ENCODE data around the gene SLC4A7. TPM values are rescaled to one million over a fixed set of nuclear protein-coding genes. Genes with fewer than 3 reads are reported as not detected.

SLC4A7 gene
- total and polyA plus RNA-seq, 3 donors from 2014 or later: 17.7 to 46.6 (median 43.2) TPM

- Histone ChIP-seq H3K4me3 (peak overlapping the region; percentile 78 to 86), H3K36me3 (ENCODE audit: low read depth, missing control alignments) (no peaks in the 10 kb centered on the region), H3K27me3 (no peaks in the 10 kb centered on the region), H3K4me1 (peaks cover 5% of the 10 kb centered on the region), H3K27ac (peak overlapping the region; percentile 79 to 95), H3K9me3 (no peaks in the 10 kb centered on the region)
- WGBS, 2 donors: 1% methylated on average over 32 to 66 of the region's 75 CpGs
- DNase-seq: peak; percentile 67
- no peak for TF ChIP-seq POLR2A (IDR thresholded peaks at IDR 0.05)
- TF ChIP-seq, protein P1, sequence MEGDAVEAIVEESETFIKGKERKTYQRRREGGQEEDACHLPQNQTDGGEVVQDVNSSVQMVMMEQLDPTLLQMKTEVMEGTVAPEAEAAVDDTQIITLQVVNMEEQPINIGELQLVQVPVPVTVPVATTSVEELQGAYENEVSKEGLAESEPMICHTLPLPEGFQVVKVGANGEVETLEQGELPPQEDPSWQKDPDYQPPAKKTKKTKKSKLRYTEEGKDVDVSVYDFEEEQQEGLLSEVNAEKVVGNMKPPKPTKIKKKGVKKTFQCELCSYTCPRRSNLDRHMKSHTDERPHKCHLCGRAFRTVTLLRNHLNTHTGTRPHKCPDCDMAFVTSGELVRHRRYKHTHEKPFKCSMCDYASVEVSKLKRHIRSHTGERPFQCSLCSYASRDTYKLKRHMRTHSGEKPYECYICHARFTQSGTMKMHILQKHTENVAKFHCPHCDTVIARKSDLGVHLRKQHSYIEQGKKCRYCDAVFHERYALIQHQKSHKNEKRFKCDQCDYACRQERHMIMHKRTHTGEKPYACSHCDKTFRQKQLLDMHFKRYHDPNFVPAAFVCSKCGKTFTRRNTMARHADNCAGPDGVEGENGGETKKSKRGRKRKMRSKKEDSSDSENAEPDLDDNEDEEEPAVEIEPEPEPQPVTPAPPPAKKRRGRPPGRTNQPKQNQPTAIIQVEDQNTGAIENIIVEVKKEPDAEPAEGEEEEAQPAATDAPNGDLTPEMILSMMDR (IDR thresholded peaks at IDR 0.05): no peak
- intact Hi-C loops (cut with DNase I; ENCODE audit: low total_unique reads): no loop called here
These were observed 818 bp downstream of the SLC4A7 start for GRCh38 chr3:27483117-27484014.

DNA sequence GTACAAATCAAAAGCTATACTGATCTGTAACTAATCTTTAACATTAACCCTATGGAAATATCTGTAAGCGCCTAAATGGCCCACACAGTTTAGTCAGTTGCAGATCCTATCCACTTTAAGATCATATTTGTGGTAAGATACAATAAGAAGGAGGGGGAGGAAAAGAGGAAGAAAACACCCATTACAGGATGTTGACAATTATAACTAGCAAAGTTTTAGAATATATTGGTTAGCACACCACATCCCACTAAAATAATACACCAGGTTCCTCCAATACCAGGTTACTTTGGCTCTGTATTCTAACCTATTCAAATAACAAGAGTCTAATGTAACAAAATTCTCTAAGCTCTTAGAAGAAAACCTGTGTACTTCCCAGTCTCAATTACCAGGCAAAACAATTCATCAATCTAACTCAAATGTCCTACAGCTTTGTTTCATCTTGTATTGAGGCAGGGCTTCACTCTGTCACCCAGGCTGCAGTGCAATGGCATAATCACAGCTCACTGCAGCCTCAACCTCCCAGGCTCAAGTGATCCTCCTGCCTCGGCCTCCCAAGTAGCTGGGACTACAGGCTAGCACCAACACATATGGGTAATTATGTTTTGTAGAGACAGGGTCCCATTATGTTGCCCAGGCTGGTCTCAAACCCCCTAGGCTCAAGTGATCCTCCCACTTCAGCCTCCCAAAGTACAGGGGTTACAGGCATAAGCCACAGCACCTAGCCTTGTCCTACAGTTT, 4.2 kb downstream of the SLC4A7 start:
- 85 to 94% methylated on average over 2 of the region's 2 CpGs for WGBS, 2 donors
- Histone ChIP-seq H3K27ac (no peak overlapping the region), H3K9me3 (no peaks in the 10 kb centered on the region), H3K4me3 (no peak overlapping the region), H3K36me3 (ENCODE audit: low read depth, missing control alignments) (no peaks in the 10 kb centered on the region), H3K27me3 (no peaks in the 10 kb centered on the region), H3K4me1 (peaks cover 5% of the 10 kb centered on the region)
- TF ChIP-seq, protein P1 (IDR thresholded peaks at IDR 0.05): no peak
- TF ChIP-seq POLR2A (IDR thresholded peaks at IDR 0.05): no peak
- DNase-seq: no peak
- intact Hi-C loops (cut with DNase I; ENCODE audit: low total_unique reads): no loop called here

- Histone ChIP-seq H3K4me3 (no peak overlapping the region), H3K27me3 (no peaks in the 10 kb centered on the region), H3K9me3 (no peaks in the 10 kb centered on the region), H3K4me1 (no peaks in the 10 kb centered on the region), H3K27ac (no peak overlapping the region), H3K36me3 (ENCODE audit: low read depth, missing control alignments) (no peaks in the 10 kb centered on the region)
- no peak for DNase-seq
- TF ChIP-seq, protein P1 (IDR thresholded peaks at IDR 0.05): no peak
- no peak for TF ChIP-seq POLR2A (IDR thresholded peaks at IDR 0.05)
- WGBS, 2 donors: 91 to 92% methylated on average over 6 of the region's 6 CpGs
- intact Hi-C loops (cut with DNase I; ENCODE audit: low total_unique reads): no loop called here
These were observed 12.1 kb downstream of the SLC4A7 start for GRCh38 chr3:27471923-27472550.

GRCh38 chr3:27468283-27468886, 15.8 kb downstream of the SLC4A7 start:
- DNase-seq: no peak
- Histone ChIP-seq H3K27me3 (no peaks in the 10 kb centered on the region), H3K9me3 (no peaks in the 10 kb centered on the region), H3K36me3 (ENCODE audit: low read depth, missing control alignments) (no peaks in the 10 kb centered on the region), H3K4me1 (no peaks in the 10 kb centered on the region), H3K4me3 (no peak overlapping the region), H3K27ac (no peak overlapping the region)
- TF ChIP-seq POLR2A (IDR thresholded peaks at IDR 0.05): no peak
- TF ChIP-seq, protein P1 (IDR thresholded peaks at IDR 0.05): no peak
- WGBS, 2 donors: 94 to 95% methylated on average over 5 of the region's 5 CpGs
- intact Hi-C loops (cut with DNase I; ENCODE audit: low total_unique reads): no loop called here
